Karpas-422 (cell line): ENCODE results near the gene FOXN1. TPM values are rescaled to one million over a fixed set of nuclear protein-coding genes. Genes with fewer than 3 reads are reported as not detected.

Experiments
- DNase-seq: peaks from one replicate; pipeline ENCODE4 v3.0.0-alpha.2; 2015
- H2AFZ ChIP-seq: fragments of 200-600 bp; sonication (generic); 2 replicates; pipeline ENCODE4 v1.6.1; 2014; ENCODE audit warnings: antibody characterized with exemption, low read length, mixed read lengths
- H3K27ac ChIP-seq: fragments of 200-600 bp; sonication (generic); 2 replicates; pipeline ENCODE4 v1.5.1; 2014; ENCODE audit warnings: mild to moderate bottlenecking, low read length, moderate library complexity
- H3K27me3 ChIP-seq: fragments of 200-600 bp; sonication (generic); 2 replicates; pipeline ENCODE4 v1.6.1; 2014; ENCODE audit warnings: low read length, mixed read lengths
- H3K36me3 ChIP-seq: fragments of 200-600 bp; sonication (generic); 2 replicates; pipeline ENCODE4 v1.6.1; 2014; ENCODE audit warnings: low read length, mixed read lengths; ENCODE audit not compliant: insufficient read depth
- H3K4me1 ChIP-seq: fragments of 200-600 bp; sonication (generic); 2 replicates; pipeline ENCODE4 v1.6.1; 2014; ENCODE audit warnings: mild to moderate bottlenecking, low read length, mixed read lengths
- H3K4me2 ChIP-seq: fragments of 200-600 bp; sonication (generic); 2 replicates; pipeline ENCODE4 v1.6.1; 2014; ENCODE audit warnings: low read length, low read depth, mild to moderate bottlenecking; ENCODE audit not compliant: poor library complexity, severe bottlenecking
- H3K4me3 ChIP-seq: fragments of 200-600 bp; sonication (generic); 2 replicates; pipeline ENCODE4 v1.5.1; 2014; ENCODE audit warnings: mild to moderate bottlenecking, antibody characterized with exemption, low read length, mixed read lengths
- H3K79me2 ChIP-seq: fragments of 200-600 bp; sonication (generic); 2 replicates; pipeline ENCODE4 v1.6.1; 2014; ENCODE audit warnings: mild to moderate bottlenecking, low read length, mixed read lengths
- H3K9ac ChIP-seq: fragments of 200-600 bp; sonication (generic); 2 replicates; pipeline ENCODE4 v1.6.0; 2014; ENCODE audit warnings: low read length
- H3K9me2 ChIP-seq: fragments of 200-600 bp; sonication (generic), shearing (Covaris generic); replicated peaks from 2 replicates; pipeline ENCODE4 v1.6.0; 2014; ENCODE audit warnings: mild to moderate bottlenecking, low read length, moderate library complexity; ENCODE audit not compliant: insufficient read depth
- H3K9me3 ChIP-seq: fragments of 300-700, 200-600 bp; sonication (generic); 2 replicates; pipeline ENCODE4 v1.6.1; 2014; ENCODE audit warnings: low read length, mixed read lengths
- H4K20me1 ChIP-seq: fragments of 200-600 bp; sonication (generic); 2 replicates; pipeline ENCODE4 v1.6.1; 2014; ENCODE audit warnings: mild to moderate bottlenecking, antibody characterized with exemption, low read length, low read depth; ENCODE audit not compliant: insufficient read depth
- total RNA-seq: library from RNA; depleted of rRNA; stranded (reverse); fragments of >200 nt; shearing (Covaris generic); gene quantifications from 2 replicates; pipeline ENCODE4 v1.2.3, GENCODE V29; 2014; ENCODE audit warnings: low replicate concordance

The FOXN1 gene
- total RNA-seq, 1 experiment from 2014 or later = not detected

- no peaks in the 10 kb centered on the region; the same call in 1 of the 2 replicates for H3K36me3 ChIP-seq
- peak overlapping the region; percentile 50; the same call in 1 of the 2 replicates for H3K4me3 ChIP-seq
- H3K9me3 ChIP-seq = no peaks in the 10 kb centered on the region
- H3K27me3 ChIP-seq = no peaks in the 10 kb centered on the region
- H3K9me2 ChIP-seq = no peaks in the 10 kb centered on the region
- no peak overlapping the region for H3K27ac ChIP-seq
- DNase-seq = no peak
- H3K4me1 ChIP-seq = peaks cover 39% of the 10 kb centered on the region
- no peak overlapping the region for H2AFZ ChIP-seq
- peak overlapping the region; percentile 54 for H3K9ac ChIP-seq
- peaks cover 17% of the 10 kb centered on the region; the same call in 1 of the 2 replicates for H4K20me1 ChIP-seq
- H3K79me2 ChIP-seq = no peaks in the 10 kb centered on the region
- peak overlapping the region; percentile 58 for H3K4me2 ChIP-seq
Measured at GRCh38 chr17:28547096-28547622, 41.0 kb downstream of the FOXN1 start.

GRCh38 chr17:28547623-28548416, 41.7 kb downstream of the FOXN1 start:
- Histone ChIP-seq H3K9ac (peak overlapping the region; percentile 54), H3K79me2 (no peaks in the 10 kb centered on the region), H4K20me1 (peaks cover 17% of the 10 kb centered on the region; the same call in 1 of the 2 replicates), H3K4me3 (peak overlapping the region; percentile 50; the same call in 1 of the 2 replicates), H3K9me2 (no peaks in the 10 kb centered on the region), H2AFZ (peak overlapping the region; percentile 70; the same call in 1 of the 2 replicates), H3K36me3 (no peaks in the 10 kb centered on the region; the same call in 1 of the 2 replicates), H3K27ac (no peak overlapping the region), H3K9me3 (no peaks in the 10 kb centered on the region), H3K27me3 (no peaks in the 10 kb centered on the region), H3K4me2 (peak overlapping the region; percentile 58), H3K4me1 (peaks cover 41% of the 10 kb centered on the region)
- DNase-seq = peak; percentile 95

GRCh38 chr17:28548417-28549130, 42.4 kb downstream of the FOXN1 start:
- H3K4me3 ChIP-seq = no peak overlapping the region
- peaks cover 42% of the 10 kb centered on the region for H3K4me1 ChIP-seq
- H3K9me2 ChIP-seq = no peaks in the 10 kb centered on the region
- no peak overlapping the region for H3K27ac ChIP-seq
- no peaks in the 10 kb centered on the region for H3K9me3 ChIP-seq
- no peaks in the 10 kb centered on the region; the same call in 1 of the 2 replicates for H3K36me3 ChIP-seq
- no peak overlapping the region for H3K4me2 ChIP-seq
- H2AFZ ChIP-seq = no peak overlapping the region
- H3K9ac ChIP-seq = no peak overlapping the region
- peaks cover 17% of the 10 kb centered on the region; the same call in 1 of the 2 replicates for H4K20me1 ChIP-seq
- H3K79me2 ChIP-seq = no peaks in the 10 kb centered on the region
- H3K27me3 ChIP-seq = no peaks in the 10 kb centered on the region
- no peak for DNase-seq

GRCh38 chr17:28549236-28550132, 43.3 kb downstream of the FOXN1 start:
- peak; percentile 55 for DNase-seq
- Histone ChIP-seq H4K20me1 (peaks cover 17% of the 10 kb centered on the region; the same call in 1 of the 2 replicates), H3K4me1 (peaks cover 42% of the 10 kb centered on the region), H3K9me2 (no peaks in the 10 kb centered on the region), H3K27me3 (no peaks in the 10 kb centered on the region), H3K9ac (no peak overlapping the region), H3K4me3 (no peak overlapping the region), H3K36me3 (peaks cover 1% of the 10 kb centered on the region; the same call in 1 of the 2 replicates), H3K27ac (no peak overlapping the region), H3K9me3 (no peaks in the 10 kb centered on the region), H3K79me2 (no peaks in the 10 kb centered on the region), H2AFZ (no peak overlapping the region), H3K4me2 (no peak overlapping the region)

- Histone ChIP-seq H4K20me1 (peaks cover 17% of the 10 kb centered on the region; the same call in 1 of the 2 replicates), H3K4me1 (peaks cover 42% of the 10 kb centered on the region), H3K4me2 (peak overlapping the region; percentile 74), H3K79me2 (no peaks in the 10 kb centered on the region), H3K4me3 (no peak overlapping the region; the same call in 1 of the 2 replicates), H3K27me3 (no peaks in the 10 kb centered on the region), H2AFZ (no peak overlapping the region), H3K9me2 (no peaks in the 10 kb centered on the region), H3K27ac (no peak overlapping the region), H3K9ac (0 out of 2 replicates have a peak overlapping the region, but pooled peaks have one; percentile 86), H3K36me3 (peaks cover 10% of the 10 kb centered on the region), H3K9me3 (no peaks in the 10 kb centered on the region)
- DNase-seq = no peak
Measured at GRCh38 chr17:28550858-28551257, 44.7 kb downstream of the FOXN1 start.

GRCh38 chr17:28551421-28552175, 45.5 kb downstream of the FOXN1 start:
- Histone ChIP-seq H3K4me3 (peak overlapping the region; percentile 81), H3K36me3 (peaks cover 16% of the 10 kb centered on the region; the same call in 1 of the 2 replicates), H3K27me3 (no peaks in the 10 kb centered on the region), H4K20me1 (peaks cover 17% of the 10 kb centered on the region; the same call in 1 of the 2 replicates), H3K4me1 (peaks cover 42% of the 10 kb centered on the region), H3K27ac (no peak overlapping the region), H3K9me2 (no peaks in the 10 kb centered on the region), H3K9me3 (no peaks in the 10 kb centered on the region), H2AFZ (no peak overlapping the region), H3K9ac (peak overlapping the region; percentile 86), H3K79me2 (no peaks in the 10 kb centered on the region), H3K4me2 (peak overlapping the region; percentile 74)
- DNase-seq = no peak
